Pancreas (tissue), 10 donors: ENCODE measurements around the gene SHH. TPM values are rescaled to one million over a fixed set of nuclear protein-coding genes. Genes with fewer than 3 reads are reported as not detected.

Experiments used
- ATAC-seq, 4 donors: fragments of 200-7000 bp; cut with Tn5 transposase; one replicate each; pipeline versions ENCODE4 v1.8.0 to v1.9.1; 2020; ENCODE audit warnings: mild to moderate bottlenecking in 4 of 4, moderate library complexity in 4 of 4
- DNase-seq, 6 donors: peaks; one replicate each; pipeline ENCODE4 v3.0.0-alpha.2; 2020
- FAIRE-seq: peaks from 2 replicates; lab custom pipeline; 2012; peaks lifted over from hg19 to GRCh38; lab: Jason Lieb, UNC
- H3K27ac ChIP-seq, 4 donors: fragments of 200-600 bp; sonication (generic); 1 replicate in 3 of 4; 2 replicates in 1 of 4; pipeline versions ENCODE4 v1.5.0 to v1.8.0; 2020
- H3K27me3 ChIP-seq, 4 donors: fragments of 200-600 bp; one replicate each; pipeline ENCODE4 v1.8.0; 2021
- H3K36me3 ChIP-seq, 3 donors: fragments of 200-600 bp; sonication (generic) in 1 of 3; one replicate each; pipeline versions ENCODE4 v1.5.0 to v1.8.0; 2020 to 2021
- H3K4me1 ChIP-seq, 3 donors: fragments of 200-600 bp; one replicate each; pipeline ENCODE4 v1.8.0; 2021
- H3K4me3 ChIP-seq, 4 donors: fragments of 200-600 bp; sonication (generic) in 2 of 4; one replicate each; pipeline versions ENCODE4 v1.5.0 to v1.8.0; 2020 to 2021
- H3K9me3 ChIP-seq, 4 donors: fragments of 200-600 bp; one replicate each; pipeline ENCODE4 v1.8.0; 2021
- WGBS, 2 donors: extraction: QIAGEN DNeasy Blood & Tissue Kit; methylation state at CpG; one replicate each; pipeline ENCODE4 v1.1.7; 2013; 5-methylcytosine and 5-hydroxymethylcytosine counted together
- intact Hi-C, 3 donors: fragments of 100-400 bp; cut with DNase I; formaldehyde crosslinking; loops; one replicate each; pipeline versions ENCODE4 v1.11.1 to v1.14.2; 2022
- polyA plus RNA-seq, 2 donors: library from polyadenylated mRNA; stranded (reverse); fragments of 200-250 nt; gene quantifications; one replicate each; pipeline ENCODE4 v1.2.3, GENCODE V29; 2013
- total RNA-seq, 6 donors: library from RNA; stranded (reverse); fragmentation: NEBNext Ultra II Directional in 4 of 6; extraction: Animal tissue kit (Norgen Biotek cat#: 25700) in 4 of 6; gene quantifications; one replicate each; pipeline versions ENCODE4 v1.2.1 to v1.2.4, GENCODE V29; 2021 to 2023
- TF ChIP-seq, protein P1 (sequence below), 4 donors: fragments of 200-600 bp; sonication (generic) in 3 of 4; IDR thresholded peaks; one replicate each; pipeline versions ENCODE4 v1.5.0 to v1.8.0; 2021; ENCODE audit warnings: antibody characterized with exemption in 4 of 4
- donor health status: healthy with polysubstance abuse.
- donor health status: DM: no; HTN: no; CAD: no; lungs with moderate emphysema.
- donor health status: DM: no; HTN: no; CAD: no.
- donor health status: control.
- donor health status: control.
- donor health status: Bipolar disorder and iron deficiency.
- donor health status: DM: yes; HTN: yes; CAD: no.
- donor health status: DM: no; HTN: no; CAD: no.
- donor health status: DM: no; HTN: no; CAD: no.
- donor health status: DM: yes; HTN: yes; CAD: no.

SHH gene
- total and polyA plus RNA-seq, 8 donors = 0.08 to 0.85 (median 0.26) TPM

GRCh38 chr7:155750255-155751125 lies 61.8 kb downstream of the SHH start:
- TF ChIP-seq, protein P1, sequence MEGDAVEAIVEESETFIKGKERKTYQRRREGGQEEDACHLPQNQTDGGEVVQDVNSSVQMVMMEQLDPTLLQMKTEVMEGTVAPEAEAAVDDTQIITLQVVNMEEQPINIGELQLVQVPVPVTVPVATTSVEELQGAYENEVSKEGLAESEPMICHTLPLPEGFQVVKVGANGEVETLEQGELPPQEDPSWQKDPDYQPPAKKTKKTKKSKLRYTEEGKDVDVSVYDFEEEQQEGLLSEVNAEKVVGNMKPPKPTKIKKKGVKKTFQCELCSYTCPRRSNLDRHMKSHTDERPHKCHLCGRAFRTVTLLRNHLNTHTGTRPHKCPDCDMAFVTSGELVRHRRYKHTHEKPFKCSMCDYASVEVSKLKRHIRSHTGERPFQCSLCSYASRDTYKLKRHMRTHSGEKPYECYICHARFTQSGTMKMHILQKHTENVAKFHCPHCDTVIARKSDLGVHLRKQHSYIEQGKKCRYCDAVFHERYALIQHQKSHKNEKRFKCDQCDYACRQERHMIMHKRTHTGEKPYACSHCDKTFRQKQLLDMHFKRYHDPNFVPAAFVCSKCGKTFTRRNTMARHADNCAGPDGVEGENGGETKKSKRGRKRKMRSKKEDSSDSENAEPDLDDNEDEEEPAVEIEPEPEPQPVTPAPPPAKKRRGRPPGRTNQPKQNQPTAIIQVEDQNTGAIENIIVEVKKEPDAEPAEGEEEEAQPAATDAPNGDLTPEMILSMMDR (IDR thresholded peaks at IDR 0.05) = no peak
- Histone ChIP-seq H3K27me3 (no peaks in the 10 kb centered on the region), H3K27ac (no peak overlapping the region), H3K9me3 (no peaks in the 10 kb centered on the region), H3K4me1 (peaks cover 0 to 27% (median 24%) of the 10 kb centered on the region in 3 donors), H3K36me3 (peaks cover 0 to 8% (median 2%) of the 10 kb centered on the region in 3 donors), H3K4me3 (no peak overlapping the region)
- ATAC-seq (no peak), DNase-seq (no peak), FAIRE-seq (no peak)
- intact Hi-C loops = no loop called here
- WGBS, 2 donors = 76 to 80% methylated on average over 5 of the region's 5 CpGs

Other genes with a start within 250 kb of the SHH start
- 10 to 100 TPM; 31.3 to 40.1 (median 33.7) TPM for gene RBM33, start 167.8 kb downstream of the SHH start, total RNA-seq
- 10 to 100 TPM; 14.6 to 32.4 TPM for gene RBM33, start 167.8 kb downstream of the SHH start, polyA plus RNA-seq